ENCODE measurements around the gene HERC5. TPM values are rescaled to one million over a fixed set of nuclear protein-coding genes. Genes with fewer than 3 reads are reported as not detected.
"Not testable (repeated sequence)": the region's sequence is repeated elsewhere in the genome, so short reads cannot be mapped to it uniquely, and the experiment has no call there.

The HERC5 gene
- total RNA-seq, 2 donors from 2014 or later, result 9.6 to 10.1 TPM

GRCh38 chr4:88447371-88448095 is 9.4 kb upstream of the HERC5 start:
- no peak overlapping the region for H3K4me3 ChIP-seq (ENCODE audit: low read length)
- peaks cover 4% of the 10 kb centered on the region for H3K36me3 ChIP-seq (ENCODE audit: control insufficient read depth, insufficient read depth, low read length)
- no peak for TF ChIP-seq CTCF (conservative IDR thresholded peaks at IDR 0.05)
- DNase-seq, result peak; percentile 42
- H3K36me3 Mint-ChIP-seq (ENCODE audit: low read depth), result peaks cover 8% of the 10 kb centered on the region
- H3K27ac ChIP-seq (ENCODE audit: low read depth, low read length), result no peak overlapping the region
- no peaks in the 10 kb centered on the region for H3K27me3 ChIP-seq (ENCODE audit: control insufficient read depth, insufficient read depth, low read length, poor library complexity, severe bottlenecking)
- H3K4me1 Mint-ChIP-seq, result peaks cover 6% of the 10 kb centered on the region
- H3K9me3 ChIP-seq (ENCODE audit: control insufficient read depth, low read length), result peaks cover 4% of the 10 kb centered on the region
- no peaks in the 10 kb centered on the region for H3K4me1 ChIP-seq (ENCODE audit: control insufficient read depth, insufficient read depth, low read length)
- peaks cover 7% of the 10 kb centered on the region for H3K9me3 Mint-ChIP-seq
- no peaks in the 10 kb centered on the region for H3K27me3 Mint-ChIP-seq (ENCODE audit: insufficient read depth)
- no peak overlapping the region for H3K9ac ChIP-seq (ENCODE audit: extremely low read depth, low read length, poor library complexity, severe bottlenecking)
- WGBS, 2 experiments (ENCODE audit: insufficient coverage in 1 of 2, insufficient read length in 1 of 2), result 82 to 100% methylated on average over 2 to 5 of the region's 5 CpGs
- no peak overlapping the region for H3K4me3 Mint-ChIP-seq
- H3K27ac Mint-ChIP-seq, result peak overlapping the region; percentile 30

- H3K4me1 Mint-ChIP-seq; H3K27ac Mint-ChIP-seq; H3K36me3 Mint-ChIP-seq (ENCODE audit: low read depth); H3K27ac ChIP-seq (ENCODE audit: low read depth, low read length); H3K4me3 Mint-ChIP-seq; H3K9me3 Mint-ChIP-seq; DNase-seq; H3K9me3 ChIP-seq (ENCODE audit: control insufficient read depth, low read length); H3K9ac ChIP-seq (ENCODE audit: extremely low read depth, low read length, poor library complexity, severe bottlenecking); H3K4me3 ChIP-seq (ENCODE audit: low read length); H3K36me3 ChIP-seq (ENCODE audit: control insufficient read depth, insufficient read depth, low read length); H3K4me1 ChIP-seq (ENCODE audit: control insufficient read depth, insufficient read depth, low read length); H3K27me3 Mint-ChIP-seq (ENCODE audit: insufficient read depth); H3K27me3 ChIP-seq (ENCODE audit: control insufficient read depth, insufficient read depth, low read length, poor library complexity, severe bottlenecking): not testable (repeated sequence)
- 88 to 94% methylated on average over 6 to 7 of the region's 7 CpGs for WGBS, 2 experiments (ENCODE audit: insufficient coverage in 1 of 2, insufficient read length in 1 of 2)
Measured at GRCh38 chr4:88448211-88448765, 8.6 kb upstream of the HERC5 start.

DNA sequence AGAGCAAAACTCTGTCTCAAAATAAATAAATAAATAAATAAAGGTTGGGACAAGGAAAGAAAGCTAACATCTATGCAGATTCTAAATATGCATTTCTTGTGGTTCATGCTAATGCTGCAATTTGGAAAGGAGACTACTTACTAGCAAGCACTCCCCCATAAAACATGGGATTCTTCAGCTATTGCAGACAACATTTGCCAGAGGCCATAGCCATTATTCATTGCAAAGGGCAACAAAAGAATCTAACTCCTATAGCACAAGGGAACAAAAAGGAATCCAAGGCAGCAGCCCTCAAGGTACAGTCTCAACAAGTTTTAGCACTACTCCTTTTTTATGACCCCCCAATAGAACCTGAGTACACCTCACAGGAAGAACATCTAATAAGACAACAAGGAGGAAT is 8.0 kb upstream of the HERC5 start:
- no peaks in the 10 kb centered on the region for H3K36me3 Mint-ChIP-seq (ENCODE audit: low read depth)
- H3K27me3 Mint-ChIP-seq (ENCODE audit: insufficient read depth), result no peaks in the 10 kb centered on the region
- no peak for TF ChIP-seq CTCF (conservative IDR thresholded peaks at IDR 0.05)
- Histone ChIP-seq H3K27ac (ENCODE audit: low read depth, low read length) (no peak overlapping the region), H3K4me3 (ENCODE audit: low read length) (no peak overlapping the region), H3K9me3 (ENCODE audit: control insufficient read depth, low read length) (no peaks in the 10 kb centered on the region), H3K27me3 (ENCODE audit: control insufficient read depth, insufficient read depth, low read length, poor library complexity, severe bottlenecking) (no peaks in the 10 kb centered on the region), H3K4me1 (ENCODE audit: control insufficient read depth, insufficient read depth, low read length) (no peaks in the 10 kb centered on the region), H3K36me3 (ENCODE audit: control insufficient read depth, insufficient read depth, low read length) (no peaks in the 10 kb centered on the region), H3K9ac (ENCODE audit: extremely low read depth, low read length, poor library complexity, severe bottlenecking) (no peak overlapping the region)
- no peak overlapping the region for H3K27ac Mint-ChIP-seq
- peaks cover 6% of the 10 kb centered on the region for H3K4me1 Mint-ChIP-seq
- H3K9me3 Mint-ChIP-seq, result peaks cover 5% of the 10 kb centered on the region
- DNase-seq, result no peak
- H3K4me3 Mint-ChIP-seq, result no peak overlapping the region

DNA sequence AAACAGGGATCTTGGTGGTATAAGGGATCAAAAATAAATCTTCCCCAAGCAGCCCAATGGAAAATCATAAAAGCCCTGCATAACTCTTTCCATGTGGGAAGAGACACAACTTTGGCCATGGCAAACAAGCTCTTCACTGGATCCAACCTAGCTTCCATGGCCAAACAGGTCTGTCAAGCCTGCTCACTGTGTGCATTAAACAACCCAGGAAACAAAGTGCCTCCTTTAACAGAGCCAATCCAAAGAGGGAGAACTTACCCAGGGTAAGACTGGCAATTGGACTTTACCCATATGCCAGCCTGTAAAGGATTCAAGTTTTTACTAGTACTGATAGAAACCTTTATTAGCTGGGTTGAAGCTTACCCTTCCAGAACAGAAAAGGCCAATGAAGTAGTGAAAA is 7.6 kb upstream of the HERC5 start:
- H3K9ac ChIP-seq (ENCODE audit: extremely low read depth, low read length, poor library complexity, severe bottlenecking), result no peak overlapping the region
- Mint-ChIP-seq H3K4me3 (no peak overlapping the region), H3K4me1 (peaks cover 6% of the 10 kb centered on the region), H3K27me3 (ENCODE audit: insufficient read depth) (no peaks in the 10 kb centered on the region), H3K9me3 (peaks cover 5% of the 10 kb centered on the region), H3K27ac (no peak overlapping the region), H3K36me3 (ENCODE audit: low read depth) (no peaks in the 10 kb centered on the region)
- no peak for DNase-seq
- no peaks in the 10 kb centered on the region for H3K36me3 ChIP-seq (ENCODE audit: control insufficient read depth, insufficient read depth, low read length)
- H3K9me3 ChIP-seq (ENCODE audit: control insufficient read depth, low read length), result no peaks in the 10 kb centered on the region
- H3K27ac ChIP-seq (ENCODE audit: low read depth, low read length), result no peak overlapping the region
- no peak for TF ChIP-seq CTCF (conservative IDR thresholded peaks at IDR 0.05)
- H3K4me3 ChIP-seq (ENCODE audit: low read length), result no peak overlapping the region
- H3K4me1 ChIP-seq (ENCODE audit: control insufficient read depth, insufficient read depth, low read length), result no peaks in the 10 kb centered on the region
- H3K27me3 ChIP-seq (ENCODE audit: control insufficient read depth, insufficient read depth, low read length, poor library complexity, severe bottlenecking), result no peaks in the 10 kb centered on the region

All from endodermal cell (in vitro differentiated cells).